ENCODE data around the gene ATP5IF1.

- TF ChIP-seq CTCF (IDR thresholded peaks at IDR 0.05; ENCODE audit: poor library complexity, severe bottlenecking): no peak
- no peak for TF ChIP-seq POLR2AphosphoS5 (IDR thresholded peaks at IDR 0.05)
- TF ChIP-seq MXI1 (conservative IDR thresholded peaks at IDR 0.05; ENCODE audit: poor library complexity, severe bottlenecking): no peak
- TF ChIP-seq TAF1 (IDR thresholded peaks at IDR 0.05; ENCODE audit: low read depth): no peak
- no peak for TF ChIP-seq EZH2 (IDR thresholded peaks at IDR 0.05; ENCODE audit: borderline replicate concordance, insufficient read depth, low read length, poor library complexity, severe bottlenecking)
- TF ChIP-seq SMC3 (conservative IDR thresholded peaks at IDR 0.05; ENCODE audit: poor library complexity): no peak
- TF ChIP-seq REST (IDR thresholded peaks at IDR 0.05; ENCODE audit: borderline replicate concordance): no peak
Observed at GRCh38 chr1:28260803-28261174, 24.9 kb downstream of the ATP5IF1 start.
